Natural killer cell treated with Interleukin-12 subunit alpha and Interleukin-12 subunit beta and Interleukin-15 and Interleukin-18, amount 100 ng/mL, for 72 hours (primary cell): ENCODE data around the gene TMPRSS13. TPM values are rescaled to one million over a fixed set of nuclear protein-coding genes. Genes with fewer than 3 reads are reported as not detected.

Experiments used
- ATAC-seq, 2 donors: fragments of 150-1000 bp; cut with Tn5 transposase in 1 of 2; sonication (Bioruptor Pico), chemical (Tn5 transposase) in 1 of 2; 2 replicates each; pipeline ENCODE4 v1.10.0; 2021
- DNase-seq: peaks from one replicate; pipeline ENCODE4 v3.0.0; 2022; ENCODE audit warnings: low spot score
- H3K27ac Mint-ChIP-seq, 2 donors: 1 replicate in 1 of 2; 2 replicates in 1 of 2; pipeline ENCODE4 v1.8.0; 2022; ENCODE audit warnings: mixed read lengths in 2 of 2, mild to moderate bottlenecking in 1 of 2, moderate library complexity in 1 of 2
- H3K27me3 Mint-ChIP-seq, 2 donors: 1 replicate in 1 of 2; 2 replicates in 1 of 2; pipeline ENCODE4 v1.8.0; 2022; ENCODE audit warnings: mixed read lengths in 2 of 2
- H3K36me3 Mint-ChIP-seq: one replicate; pipeline ENCODE4 v1.8.0; 2022; ENCODE audit warnings: mixed read lengths
- H3K4me1 Mint-ChIP-seq, 2 donors: 1 replicate in 1 of 2; 2 replicates in 1 of 2; pipeline ENCODE4 v1.8.0; 2022; ENCODE audit warnings: low read depth in 2 of 2, mixed read lengths in 2 of 2, mild to moderate bottlenecking in 1 of 2
- H3K4me3 Mint-ChIP-seq: one replicate; pipeline ENCODE4 v1.8.0; 2022; ENCODE audit warnings: mixed read lengths
- H3K9me3 Mint-ChIP-seq: 2 replicates; pipeline ENCODE4 v1.8.0; 2022; ENCODE audit warnings: mixed read lengths
- total RNA-seq, 2 donors: library from RNA; stranded (reverse); gene quantifications; one replicate each; pipeline ENCODE4 v1.2.3, GENCODE V29; 2022

Gene TMPRSS13
- total RNA-seq, 2 donors from 2014 or later: 0.19 to 0.36 TPM

DNA sequence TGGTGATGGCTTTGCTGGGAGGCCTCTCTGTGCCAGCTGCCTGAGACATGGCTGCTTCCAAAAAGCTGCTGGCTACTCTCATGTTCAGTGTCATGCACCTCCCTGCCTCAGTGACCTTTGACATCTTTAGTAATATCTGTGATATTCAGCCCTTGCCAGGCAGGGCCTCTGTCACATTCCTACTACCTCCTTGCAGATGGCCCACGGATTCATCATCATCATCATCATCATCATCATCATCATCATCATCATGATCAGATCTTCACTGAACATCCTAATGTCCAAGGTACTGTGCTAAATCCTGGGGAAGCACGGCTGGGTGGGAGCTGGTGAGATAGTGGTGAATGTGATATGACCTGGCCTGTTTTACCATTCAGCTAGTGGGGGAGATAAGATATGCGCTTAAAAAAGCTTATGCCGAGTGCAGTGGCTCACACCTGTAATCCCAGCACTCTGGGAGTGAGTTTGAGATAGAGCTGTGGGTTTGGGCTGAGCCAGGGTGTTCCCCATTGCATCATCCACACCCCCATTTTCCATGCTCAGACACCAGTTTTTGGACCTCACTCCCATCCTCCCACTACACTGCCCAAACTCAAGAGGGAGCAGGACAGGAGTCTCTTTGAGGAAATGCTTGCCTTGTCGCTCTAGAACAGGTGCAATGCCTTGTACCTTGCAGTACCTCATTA lies 17.1 kb upstream of the TMPRSS13 start:
- ATAC-seq: no peak
- Mint-ChIP-seq H3K4me3 (no peak overlapping the region), H3K27me3 (peaks cover 0 to 8% of the 10 kb centered on the region in 2 donors), H3K4me1 (peaks cover 66 to 70% of the 10 kb centered on the region in 2 donors), H3K27ac (peak overlapping the region; percentile 48 to 84), H3K36me3 (peaks cover 5% of the 10 kb centered on the region), H3K9me3 (no peaks in the 10 kb centered on the region)
- no peak for DNase-seq

DNA sequence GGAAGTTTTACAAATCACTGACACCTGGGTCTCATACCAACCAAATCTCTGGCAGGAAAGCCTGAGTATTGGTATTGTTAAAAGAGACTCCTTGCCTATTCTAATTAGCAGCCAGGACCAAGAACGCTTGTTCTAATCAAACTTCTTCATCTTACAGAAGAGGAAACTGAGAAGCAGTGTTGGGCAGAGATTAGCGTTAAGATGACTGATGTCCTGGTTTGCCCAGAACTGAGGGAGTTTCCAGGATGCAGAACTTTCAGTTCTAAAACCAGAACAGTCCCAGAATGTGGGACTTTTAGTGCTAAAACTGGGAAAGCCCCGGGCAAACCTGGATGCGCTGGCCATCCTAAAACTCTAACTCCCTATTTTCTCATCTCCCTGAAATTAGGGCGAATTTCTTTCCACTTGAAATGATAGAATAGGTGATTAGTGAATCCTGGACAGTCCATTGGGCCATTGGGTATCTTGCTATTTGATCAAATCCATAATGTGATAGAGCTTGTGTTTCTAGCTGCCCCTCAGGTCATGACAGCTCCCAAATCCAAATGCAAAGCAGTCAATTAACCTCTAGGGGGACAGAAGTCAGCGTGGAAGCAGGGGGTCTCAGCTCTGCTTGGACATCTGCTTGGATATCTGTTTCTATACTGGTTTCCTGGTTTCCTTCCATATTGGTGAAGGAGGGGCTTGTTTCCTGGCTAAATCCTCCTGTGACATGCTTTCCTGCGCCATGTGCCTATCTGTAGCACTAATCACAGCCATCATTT lies 16.0 kb upstream of the TMPRSS13 start:
- Mint-ChIP-seq H3K36me3 (peaks cover 5% of the 10 kb centered on the region), H3K4me1 (peaks cover 55 to 62% of the 10 kb centered on the region in 2 donors), H3K27ac (peak overlapping the region; percentile 48 to 84), H3K9me3 (no peaks in the 10 kb centered on the region), H3K4me3 (peak overlapping the region; percentile 55), H3K27me3 (peaks cover 0 to 8% of the 10 kb centered on the region in 2 donors)
- DNase-seq (no peak), ATAC-seq (peak in 1 of 2 donors; percentile 72)

- H3K4me3 Mint-ChIP-seq: peak overlapping the region; percentile 55
- DNase-seq (no peak), ATAC-seq (peak; percentile 36 to 46)
- H3K36me3 Mint-ChIP-seq: peaks cover 5% of the 10 kb centered on the region
- H3K27me3 Mint-ChIP-seq: peaks cover 0 to 8% of the 10 kb centered on the region in 2 donors
- no peaks in the 10 kb centered on the region for H3K9me3 Mint-ChIP-seq
- H3K27ac Mint-ChIP-seq: peak overlapping the region; percentile 48 to 84
- peaks cover 48 to 56% of the 10 kb centered on the region in 2 donors for H3K4me1 Mint-ChIP-seq
Measured at GRCh38 chr11:117944554-117944953, 15.4 kb upstream of the TMPRSS13 start.

DNA sequence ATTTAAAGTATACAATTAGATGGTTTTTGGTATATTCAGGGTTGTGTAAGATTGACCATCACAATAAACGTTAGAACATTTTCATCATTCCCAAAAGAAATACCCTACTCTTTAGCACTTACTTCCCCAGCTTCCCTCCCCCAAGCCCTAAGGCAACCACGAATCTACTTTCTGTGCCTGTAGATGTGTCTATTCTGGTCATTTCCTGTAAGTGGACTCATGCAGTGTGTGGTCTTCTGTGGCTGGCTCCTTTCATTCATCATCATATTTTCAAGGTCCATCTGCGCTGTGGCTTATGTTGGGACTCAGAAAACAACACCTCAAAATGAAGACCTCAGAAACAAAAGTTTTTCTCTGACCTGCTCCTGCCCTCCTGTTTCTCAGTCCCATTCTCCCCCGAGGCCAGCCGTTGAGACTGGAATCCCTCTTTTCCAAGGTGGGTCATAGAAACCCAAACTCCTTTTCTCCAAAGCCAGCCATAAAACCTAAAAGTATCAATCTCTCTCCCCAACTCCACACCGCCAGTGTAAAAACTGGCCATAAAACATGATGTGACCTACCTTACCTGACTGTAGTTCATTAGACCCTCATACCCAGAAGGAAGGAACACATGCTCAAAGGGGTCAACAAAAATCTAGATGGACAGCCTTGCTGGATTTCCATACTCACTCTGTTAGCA lies 12.9 kb upstream of the TMPRSS13 start:
- Mint-ChIP-seq H3K4me3 (peak overlapping the region; percentile 26), H3K27me3 (peaks cover 0 to 8% of the 10 kb centered on the region in 2 donors), H3K27ac (peak overlapping the region; percentile 40 to 71), H3K9me3 (no peaks in the 10 kb centered on the region), H3K36me3 (peaks cover 5% of the 10 kb centered on the region), H3K4me1 (peaks cover 35 to 44% of the 10 kb centered on the region in 2 donors)
- ATAC-seq (peak; percentile 39 to 55), DNase-seq (no peak)

DNA sequence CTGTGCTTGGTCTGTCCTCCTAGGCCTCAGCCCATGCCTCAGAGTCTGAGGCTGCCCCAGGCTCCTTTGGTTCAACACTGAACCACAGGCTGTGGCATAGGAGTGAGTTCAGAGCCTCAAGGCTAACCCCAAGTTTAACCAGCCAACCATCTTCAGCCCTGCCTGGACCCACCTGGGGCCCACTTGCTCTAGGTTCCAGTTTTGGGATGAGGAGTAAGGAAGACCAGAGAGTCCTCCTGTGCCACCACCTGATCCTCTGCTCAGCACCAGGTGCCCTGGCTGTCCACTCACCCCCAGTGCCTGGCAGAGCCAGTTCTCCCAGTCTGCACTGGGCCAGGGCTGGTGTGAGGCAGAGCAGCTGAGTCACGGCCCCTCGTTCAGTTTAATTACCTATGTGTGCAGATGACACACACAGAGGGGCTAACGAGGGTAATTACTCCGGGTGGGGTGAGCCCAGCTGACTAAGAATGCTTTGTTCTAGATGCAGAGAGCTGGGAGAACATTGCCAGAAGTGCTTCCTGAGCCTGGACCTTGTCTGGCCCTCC lies 12.0 kb upstream of the TMPRSS13 start:
- peaks cover 27 to 36% of the 10 kb centered on the region in 2 donors for H3K4me1 Mint-ChIP-seq
- peak overlapping the region; percentile 40 to 71 for H3K27ac Mint-ChIP-seq
- no peaks in the 10 kb centered on the region for H3K9me3 Mint-ChIP-seq
- DNase-seq: no peak
- ATAC-seq: peak; percentile 51 to 66
- H3K4me3 Mint-ChIP-seq: no peak overlapping the region
- peaks cover 5% of the 10 kb centered on the region for H3K36me3 Mint-ChIP-seq
- H3K27me3 Mint-ChIP-seq: peaks cover under 1 to 8% of the 10 kb centered on the region in 2 donors

DNA sequence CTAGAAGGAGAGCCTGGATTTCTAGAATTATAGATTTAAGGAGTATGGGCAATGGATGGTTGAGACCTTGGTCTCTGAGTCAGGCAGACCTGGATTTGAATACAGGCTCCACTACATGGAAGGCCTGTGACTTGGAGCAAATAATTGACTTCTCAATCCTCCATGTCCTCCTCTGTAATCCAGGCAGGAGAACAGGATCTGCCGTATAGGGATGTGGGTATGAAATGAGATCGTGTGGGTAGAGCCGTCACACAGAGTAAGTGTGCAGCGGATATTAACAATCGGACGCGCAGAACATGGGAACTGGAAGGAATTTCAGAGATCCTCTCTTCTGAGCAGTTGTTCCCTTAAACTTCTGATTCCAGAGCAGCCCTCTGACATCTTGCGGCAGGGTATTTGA lies 11.5 kb upstream of the TMPRSS13 start:
- Mint-ChIP-seq H3K4me3 (no peak overlapping the region), H3K9me3 (no peaks in the 10 kb centered on the region), H3K27me3 (peaks cover 2 to 8% of the 10 kb centered on the region in 2 donors), H3K4me1 (peaks cover 27 to 32% of the 10 kb centered on the region in 2 donors), H3K27ac (peak overlapping the region in 1 of 2 donors; percentile 72), H3K36me3 (peaks cover 5% of the 10 kb centered on the region)
- ATAC-seq (no peak), DNase-seq (no peak)

DNA sequence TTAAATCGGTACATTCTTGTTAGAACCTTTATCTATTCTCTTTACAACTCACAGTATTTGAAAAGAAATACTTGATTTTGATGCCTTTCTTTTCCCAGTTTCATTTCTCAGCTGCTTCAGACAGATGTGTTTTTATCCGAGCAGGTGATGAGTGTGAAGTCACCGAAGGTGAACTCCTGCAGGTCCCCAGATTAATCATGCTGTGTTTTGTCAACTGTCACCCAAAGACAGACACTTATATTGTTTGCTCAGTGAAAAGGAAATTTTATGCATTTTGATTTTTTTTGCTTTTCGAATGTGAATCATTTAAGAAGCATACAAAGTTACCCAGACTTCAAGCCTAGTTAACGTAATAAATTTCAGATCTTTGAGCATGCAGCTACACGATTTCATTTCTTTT lies 7.8 kb upstream of the TMPRSS13 start:
- Mint-ChIP-seq H3K27me3 (peaks cover 0 to 2% of the 10 kb centered on the region in 2 donors), H3K4me1 (peaks cover 20 to 25% of the 10 kb centered on the region in 2 donors), H3K9me3 (no peaks in the 10 kb centered on the region), H3K36me3 (no peaks in the 10 kb centered on the region), H3K27ac (no peak overlapping the region), H3K4me3 (no peak overlapping the region)
- ATAC-seq (no peak), DNase-seq (no peak)

- no peak overlapping the region for H3K4me3 Mint-ChIP-seq
- ATAC-seq (no peak), DNase-seq (no peak)
- peaks cover 38 to 40% of the 10 kb centered on the region in 2 donors for H3K4me1 Mint-ChIP-seq
- no peaks in the 10 kb centered on the region for H3K9me3 Mint-ChIP-seq
- H3K27ac Mint-ChIP-seq: peak overlapping the region in 1 of 2 donors; percentile 58
- peaks cover 0 to 2% of the 10 kb centered on the region in 2 donors for H3K27me3 Mint-ChIP-seq
- H3K36me3 Mint-ChIP-seq: no peaks in the 10 kb centered on the region
Measured at GRCh38 chr11:117934526-117935307, 5.5 kb upstream of the TMPRSS13 start.

- ATAC-seq: no peak
- H3K27ac Mint-ChIP-seq: peak overlapping the region; percentile 66 to 90
- H3K36me3 Mint-ChIP-seq: no peaks in the 10 kb centered on the region
- no peak for DNase-seq
- peaks cover 41 to 43% of the 10 kb centered on the region in 2 donors for H3K4me1 Mint-ChIP-seq
- H3K4me3 Mint-ChIP-seq: no peak overlapping the region
- no peaks in the 10 kb centered on the region for H3K9me3 Mint-ChIP-seq
- peaks cover 0 to 2% of the 10 kb centered on the region in 2 donors for H3K27me3 Mint-ChIP-seq
Measured at GRCh38 chr11:117933930-117934329, 4.7 kb upstream of the TMPRSS13 start.

GRCh38 chr11:117933475-117933874 lies 4.3 kb upstream of the TMPRSS13 start:
- H3K27ac Mint-ChIP-seq: peak overlapping the region; percentile 66 to 90
- no peak for DNase-seq
- peaks cover 0 to 2% of the 10 kb centered on the region in 2 donors for H3K27me3 Mint-ChIP-seq

DNA sequence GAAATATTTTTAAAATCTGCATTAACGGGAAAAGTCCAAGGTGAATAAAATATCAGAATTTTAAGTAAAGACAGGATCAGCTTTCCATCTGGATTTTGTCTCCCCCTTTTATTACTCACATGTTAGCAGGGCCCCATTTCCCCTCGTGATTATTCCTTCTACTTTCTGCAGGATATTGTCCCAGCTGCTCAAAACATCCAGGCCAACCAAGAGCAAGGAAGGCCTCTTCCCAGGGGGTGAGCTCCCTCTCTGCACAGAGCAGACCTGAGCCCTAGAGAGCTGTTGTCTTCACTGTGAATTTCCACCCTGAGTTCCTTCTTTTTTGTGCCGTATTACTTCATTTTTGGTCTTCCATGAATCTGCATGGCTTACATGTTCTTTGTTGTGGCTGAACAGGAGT lies 3.7 kb upstream of the TMPRSS13 start:
- Mint-ChIP-seq H3K4me1 (peaks cover 51 to 52% of the 10 kb centered on the region in 2 donors), H3K27me3 (peaks cover 0 to 2% of the 10 kb centered on the region in 2 donors), H3K4me3 (peak overlapping the region; percentile 30), H3K36me3 (no peaks in the 10 kb centered on the region), H3K9me3 (no peaks in the 10 kb centered on the region), H3K27ac (peak overlapping the region; percentile 66 to 90)
- DNase-seq (no peak), ATAC-seq (no peak)

More at GRCh38 chr11:117933475-117933874, 4.3 kb upstream of the TMPRSS13 start:
- Mint-ChIP-seq H3K4me1 (peaks cover 46 to 47% of the 10 kb centered on the region in 2 donors), H3K36me3 (no peaks in the 10 kb centered on the region), H3K9me3 (no peaks in the 10 kb centered on the region), H3K4me3 (no peak overlapping the region)
- no peak for ATAC-seq

GRCh38 chr11:117932426-117932825 lies 3.2 kb upstream of the TMPRSS13 start:
- Mint-ChIP-seq H3K36me3 (no peaks in the 10 kb centered on the region), H3K27ac (peak overlapping the region; percentile 66 to 90), H3K4me1 (peaks cover 51 to 53% of the 10 kb centered on the region in 2 donors), H3K9me3 (no peaks in the 10 kb centered on the region), H3K4me3 (peak overlapping the region; percentile 52), H3K27me3 (peaks cover 0 to 2% of the 10 kb centered on the region in 2 donors)
- peak in 1 of 2 donors; percentile 3 for ATAC-seq
- peak; percentile 58 for DNase-seq

DNA sequence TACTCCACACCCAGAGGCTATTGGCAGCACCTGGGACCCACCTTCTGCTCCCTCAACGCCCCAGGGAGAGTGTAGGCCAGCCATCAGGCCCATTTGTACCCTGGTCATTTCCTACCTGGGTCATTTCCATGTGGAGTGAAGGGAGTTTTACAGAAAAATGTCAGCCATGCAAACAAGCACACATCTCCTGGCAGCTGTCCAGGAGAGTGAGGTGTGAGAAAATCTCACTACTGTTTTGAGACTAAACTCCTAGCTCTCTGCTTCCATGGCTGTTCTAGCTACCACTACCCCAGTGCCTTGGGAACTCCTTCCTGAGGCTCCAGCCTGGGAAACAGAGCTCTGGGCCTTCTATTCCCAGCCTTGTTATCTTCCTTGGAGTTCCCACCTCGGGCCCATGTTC lies 2.8 kb upstream of the TMPRSS13 start:
- peak; percentile 44 to 48 for ATAC-seq

More for the DNA sequence above, 2.8 kb upstream of the TMPRSS13 start:
- peak overlapping the region; percentile 66 to 90 for H3K27ac Mint-ChIP-seq
- H3K27me3 Mint-ChIP-seq: peaks cover 0 to 2% of the 10 kb centered on the region in 2 donors
- peak; percentile 62 for DNase-seq
- H3K36me3 Mint-ChIP-seq: no peaks in the 10 kb centered on the region
- H3K4me1 Mint-ChIP-seq: peaks cover 51 to 53% of the 10 kb centered on the region in 2 donors
- H3K9me3 Mint-ChIP-seq: no peaks in the 10 kb centered on the region
- peak overlapping the region; percentile 52 for H3K4me3 Mint-ChIP-seq
